Stimulated activated CD4-positive, alpha-beta T cell treated with anti-CD3 and anti-CD28 coated beads, TNF-alpha, amount 100 ng/mL, for 4 hours (primary cell): Measurements from ENCODE around the gene IL4.

Experiments
- DNase-seq, 3 experiments: peaks; one replicate each; pipeline ENCODE4 v3.0.0-alpha.2; 2020; ENCODE audit warnings: low read depth in 3 of 3

Gene IL4

GRCh38 chr5:132695956-132696355 lies 22.2 kb downstream of the IL4 start:
- DNase-seq = no peak

GRCh38 chr5:132704875-132705274 lies 31.1 kb downstream of the IL4 start:
- no peak for DNase-seq

GRCh38 chr5:132708645-132709044 lies 34.9 kb downstream of the IL4 start:
- no peak for DNase-seq

- DNase-seq = no peak
Measured at GRCh38 chr5:132714456-132715307, 40.9 kb downstream of the IL4 start.

GRCh38 chr5:132718544-132719312 lies 44.9 kb downstream of the IL4 start:
- DNase-seq = no peak

- no peak for DNase-seq
Measured at GRCh38 chr5:132725745-132726144, 52.0 kb downstream of the IL4 start.

- DNase-seq = no peak
Measured at GRCh38 chr5:132729896-132730295, 56.1 kb downstream of the IL4 start.
